ENCODE results near the gene ST6GALNAC4. TPM values are rescaled to one million over a fixed set of nuclear protein-coding genes. Genes with fewer than 3 reads are reported as not detected.

Gene ST6GALNAC4
- total and polyA plus RNA-seq, 10 of the 15 experiments (the other 5 are each of a cell fraction or from before 2014, with no cell fraction given), result 4.2 to 63.2 (median 35.2) TPM

GRCh38 chr9:127955294-127956015 lies 38.6 kb upstream of the ST6GALNAC4 start (continued):
- TF ChIP-seq FOS (IDR thresholded peaks at IDR 0.05; ENCODE audit: borderline replicate concordance, extremely low read depth, insufficient read length) (no peak), POLR2AphosphoS5 (IDR thresholded peaks at IDR 0.05; ENCODE audit: low read length) (no peak), ZBTB4 (CRISPR knock-in tag; IDR thresholded peaks at IDR 0.05) (no peak), CREM (IDR thresholded peaks at IDR 0.05; ENCODE audit: low read depth) (peak; percentile 25; the same call in 1 of the 2 replicates), EGR1 (IDR thresholded peaks at IDR 0.05; ENCODE audit: borderline replicate concordance in 1 of 2, low read depth in 2 of 2, low read length in 2 of 2) (no peak), CTCF (IDR thresholded peaks at IDR 0.05 in 2 of 3, conservative IDR thresholded peaks at IDR 0.05 in 1 of 3; ENCODE audit: control insufficient read depth in 2 of 3, extremely low read depth in 1 of 3, insufficient read depth in 1 of 3, low read depth in 3 of 3, low read length in 3 of 3) (peak; percentile 59 to 69 (median 69)), CBX3 (IDR thresholded peaks at IDR 0.05; ENCODE audit: borderline replicate concordance, low read depth) (no peak), CBFB (IDR thresholded peaks at IDR 0.05; ENCODE audit: low read depth) (no peak), SIN3A (IDR thresholded peaks at IDR 0.05; ENCODE audit: low read depth, low read length) (no peak), TCF7 (IDR thresholded peaks at IDR 0.05; ENCODE audit: borderline replicate concordance) (no peak), TAF1 (IDR thresholded peaks at IDR 0.05; ENCODE audit: borderline replicate concordance, low read depth, low read length) (no peak)
- TF ChIP-seq, protein P1, sequence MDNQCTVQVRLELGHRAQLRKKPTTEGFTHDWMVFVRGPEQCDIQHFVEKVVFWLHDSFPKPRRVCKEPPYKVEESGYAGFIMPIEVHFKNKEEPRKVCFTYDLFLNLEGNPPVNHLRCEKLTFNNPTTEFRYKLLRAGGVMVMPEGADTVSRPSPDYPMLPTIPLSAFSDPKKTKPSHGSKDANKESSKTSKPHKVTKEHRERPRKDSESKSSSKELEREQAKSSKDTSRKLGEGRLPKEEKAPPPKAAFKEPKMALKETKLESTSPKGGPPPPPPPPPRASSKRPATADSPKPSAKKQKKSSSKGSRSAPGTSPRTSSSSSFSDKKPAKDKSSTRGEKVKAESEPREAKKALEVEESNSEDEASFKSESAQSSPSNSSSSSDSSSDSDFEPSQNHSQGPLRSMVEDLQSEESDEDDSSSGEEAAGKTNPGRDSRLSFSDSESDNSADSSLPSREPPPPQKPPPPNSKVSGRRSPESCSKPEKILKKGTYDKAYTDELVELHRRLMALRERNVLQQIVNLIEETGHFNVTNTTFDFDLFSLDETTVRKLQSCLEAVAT (IDR thresholded peaks at IDR 0.05), result no peak
- TF ChIP-seq, protein P2, sequence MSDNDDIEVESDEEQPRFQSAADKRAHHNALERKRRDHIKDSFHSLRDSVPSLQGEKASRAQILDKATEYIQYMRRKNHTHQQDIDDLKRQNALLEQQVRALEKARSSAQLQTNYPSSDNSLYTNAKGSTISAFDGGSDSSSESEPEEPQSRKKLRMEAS (IDR thresholded peaks at IDR 0.05; ENCODE audit: low read depth, low read length), result no peak
- TF ChIP-seq, protein P3, sequence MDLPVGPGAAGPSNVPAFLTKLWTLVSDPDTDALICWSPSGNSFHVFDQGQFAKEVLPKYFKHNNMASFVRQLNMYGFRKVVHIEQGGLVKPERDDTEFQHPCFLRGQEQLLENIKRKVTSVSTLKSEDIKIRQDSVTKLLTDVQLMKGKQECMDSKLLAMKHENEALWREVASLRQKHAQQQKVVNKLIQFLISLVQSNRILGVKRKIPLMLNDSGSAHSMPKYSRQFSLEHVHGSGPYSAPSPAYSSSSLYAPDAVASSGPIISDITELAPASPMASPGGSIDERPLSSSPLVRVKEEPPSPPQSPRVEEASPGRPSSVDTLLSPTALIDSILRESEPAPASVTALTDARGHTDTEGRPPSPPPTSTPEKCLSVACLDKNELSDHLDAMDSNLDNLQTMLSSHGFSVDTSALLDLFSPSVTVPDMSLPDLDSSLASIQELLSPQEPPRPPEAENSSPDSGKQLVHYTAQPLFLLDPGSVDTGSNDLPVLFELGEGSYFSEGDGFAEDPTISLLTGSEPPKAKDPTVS (IDR thresholded peaks at IDR 0.05; ENCODE audit: low read depth, low read length), result no peak
- TF ChIP-seq, protein P4, sequence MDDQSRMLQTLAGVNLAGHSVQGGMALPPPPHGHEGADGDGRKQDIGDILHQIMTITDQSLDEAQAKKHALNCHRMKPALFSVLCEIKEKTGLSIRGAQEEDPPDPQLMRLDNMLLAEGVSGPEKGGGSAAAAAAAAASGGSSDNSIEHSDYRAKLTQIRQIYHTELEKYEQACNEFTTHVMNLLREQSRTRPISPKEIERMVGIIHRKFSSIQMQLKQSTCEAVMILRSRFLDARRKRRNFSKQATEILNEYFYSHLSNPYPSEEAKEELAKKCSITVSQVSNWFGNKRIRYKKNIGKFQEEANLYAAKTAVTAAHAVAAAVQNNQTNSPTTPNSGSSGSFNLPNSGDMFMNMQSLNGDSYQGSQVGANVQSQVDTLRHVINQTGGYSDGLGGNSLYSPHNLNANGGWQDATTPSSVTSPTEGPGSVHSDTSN (IDR thresholded peaks at IDR 0.05; ENCODE audit: insufficient replicate concordance, low read depth, low read length), result no peak
- TF ChIP-seq, protein P5, sequence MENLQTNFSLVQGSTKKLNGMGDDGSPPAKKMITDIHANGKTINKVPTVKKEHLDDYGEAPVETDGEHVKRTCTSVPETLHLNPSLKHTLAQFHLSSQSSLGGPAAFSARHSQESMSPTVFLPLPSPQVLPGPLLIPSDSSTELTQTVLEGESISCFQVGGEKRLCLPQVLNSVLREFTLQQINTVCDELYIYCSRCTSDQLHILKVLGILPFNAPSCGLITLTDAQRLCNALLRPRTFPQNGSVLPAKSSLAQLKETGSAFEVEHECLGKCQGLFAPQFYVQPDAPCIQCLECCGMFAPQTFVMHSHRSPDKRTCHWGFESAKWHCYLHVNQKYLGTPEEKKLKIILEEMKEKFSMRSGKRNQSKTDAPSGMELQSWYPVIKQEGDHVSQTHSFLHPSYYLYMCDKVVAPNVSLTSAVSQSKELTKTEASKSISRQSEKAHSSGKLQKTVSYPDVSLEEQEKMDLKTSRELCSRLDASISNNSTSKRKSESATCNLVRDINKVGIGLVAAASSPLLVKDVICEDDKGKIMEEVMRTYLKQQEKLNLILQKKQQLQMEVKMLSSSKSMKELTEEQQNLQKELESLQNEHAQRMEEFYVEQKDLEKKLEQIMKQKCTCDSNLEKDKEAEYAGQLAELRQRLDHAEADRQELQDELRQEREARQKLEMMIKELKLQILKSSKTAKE (IDR thresholded peaks at IDR 0.05; ENCODE audit: low read depth, poor library complexity, severe bottlenecking), result no peak
